SK-N-SH treated with all-trans-retinoic acid at 6 μM for 48 hours (cell line): ENCODE data around the gene DLG2.
A peak's percentile ranks its signal among the peaks of the same experiment; 100 is the strongest.

ENCODE experiments used
- ATAC-seq: fragments of 200-7000 bp; cut with Tn5 transposase; 3 replicates; pipeline ENCODE4 v1.9.1; 2020; ENCODE audit warnings: mild to moderate bottlenecking, moderate library complexity
- ARNTL ChIP-seq: fragments of 450-650 bp; formaldehyde crosslinking; IDR thresholded peaks from 2 replicates; pipeline ENCODE4 v1.5.0; 2020; ENCODE audit warnings: low read depth, mild to moderate bottlenecking, moderate library complexity, borderline replicate concordance
- BACH2 ChIP-seq: fragments of 250-450 bp; sonication (Bioruptor Pico); IDR thresholded peaks from 2 replicates; pipeline ENCODE4 v1.9.0; 2021; ENCODE audit warnings: mild to moderate bottlenecking, borderline replicate concordance
- GLIS3 ChIP-seq: fragments of 250-450 bp; sonication (Bioruptor Pico); IDR thresholded peaks from 2 replicates; pipeline ENCODE4 v1.5.0; 2020; ENCODE audit warnings: mild to moderate bottlenecking, moderate library complexity
- ISL1 ChIP-seq: fragments of 250-450 bp; sonication (Bioruptor Pico); IDR thresholded peaks from 2 replicates; pipeline ENCODE4 v2.1.2; 2022; ENCODE audit warnings: mild to moderate bottlenecking, moderate library complexity
- RARB ChIP-seq: fragments of 250-450 bp; sonication (Bioruptor Pico); IDR thresholded peaks from 2 replicates; pipeline ENCODE4 v1.8.0; 2021; ENCODE audit warnings: mild to moderate bottlenecking, moderate library complexity
- TCF4 ChIP-seq: fragments of 250-450 bp; sonication (Bioruptor Pico); IDR thresholded peaks from 2 replicates; pipeline ENCODE4 v1.8.0; 2021; ENCODE audit warnings: mild to moderate bottlenecking, moderate library complexity, borderline replicate concordance
- ZC3H10 ChIP-seq: fragments of 250-450 bp; sonication (Bioruptor Pico); IDR thresholded peaks from 2 replicates; pipeline ENCODE4 v1.5.1; 2021; ENCODE audit warnings: mild to moderate bottlenecking, moderate library complexity
- ZFP30 ChIP-seq: fragments of 450-650 bp; formaldehyde crosslinking; IDR thresholded peaks from 2 replicates; pipeline ENCODE4 v1.5.0; 2022; ENCODE audit warnings: mild to moderate bottlenecking, moderate library complexity
- ZNF70 ChIP-seq: fragments of 450-650 bp; formaldehyde crosslinking; IDR thresholded peaks from 2 replicates; pipeline ENCODE4 v1.5.0; 2020; ENCODE audit warnings: mild to moderate bottlenecking, moderate library complexity
- TF ChIP-seq, protein P1 (sequence below): fragments of 250-450 bp; sonication (Bioruptor Pico); IDR thresholded peaks from 2 replicates; pipeline ENCODE4 v1.5.1; 2021; ENCODE audit warnings: mild to moderate bottlenecking, moderate library complexity
- TF ChIP-seq, protein P2 (sequence below): fragments of 250-450 bp; sonication (Bioruptor Pico); IDR thresholded peaks from 2 replicates; pipeline ENCODE4 v1.8.0; 2021; ENCODE audit warnings: low read depth, mild to moderate bottlenecking, moderate library complexity, borderline replicate concordance
- TF ChIP-seq, protein P3 (sequence below): fragments of 250-450 bp; sonication (Bioruptor Pico); IDR thresholded peaks from 2 replicates; pipeline ENCODE4 v1.5.1; 2020; ENCODE audit warnings: low read depth, mild to moderate bottlenecking, moderate library complexity
- TF ChIP-seq, protein P4 (sequence below): fragments of 250-450 bp; sonication (Bioruptor Pico); IDR thresholded peaks from 2 replicates; pipeline ENCODE4 v1.5.0; 2020; ENCODE audit warnings: mild to moderate bottlenecking, moderate library complexity

DLG2 gene

DNA sequence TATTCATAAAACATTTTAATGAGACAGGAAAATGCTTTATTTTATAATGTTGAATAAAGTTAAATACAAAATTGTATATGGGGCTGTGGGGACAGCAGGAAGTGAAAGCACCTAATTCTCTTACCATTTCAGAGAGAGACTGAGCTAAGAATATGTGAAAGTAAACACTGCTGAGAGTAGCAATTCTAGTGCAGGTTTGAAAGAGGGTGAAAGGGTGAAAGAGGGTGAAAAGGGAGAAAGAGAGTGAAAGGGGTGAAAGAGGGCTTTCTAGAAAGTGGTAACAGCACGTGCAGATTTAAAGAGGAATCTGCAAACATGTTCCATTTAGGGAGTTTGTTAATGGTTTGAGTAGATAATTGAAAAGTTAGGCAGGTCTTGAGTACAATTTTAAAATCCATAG is 1689.0 kb downstream of the DLG2 start:
- no peak for ATAC-seq
- no peak for TF ChIP-seq ISL1
- TF ChIP-seq, protein P1, sequence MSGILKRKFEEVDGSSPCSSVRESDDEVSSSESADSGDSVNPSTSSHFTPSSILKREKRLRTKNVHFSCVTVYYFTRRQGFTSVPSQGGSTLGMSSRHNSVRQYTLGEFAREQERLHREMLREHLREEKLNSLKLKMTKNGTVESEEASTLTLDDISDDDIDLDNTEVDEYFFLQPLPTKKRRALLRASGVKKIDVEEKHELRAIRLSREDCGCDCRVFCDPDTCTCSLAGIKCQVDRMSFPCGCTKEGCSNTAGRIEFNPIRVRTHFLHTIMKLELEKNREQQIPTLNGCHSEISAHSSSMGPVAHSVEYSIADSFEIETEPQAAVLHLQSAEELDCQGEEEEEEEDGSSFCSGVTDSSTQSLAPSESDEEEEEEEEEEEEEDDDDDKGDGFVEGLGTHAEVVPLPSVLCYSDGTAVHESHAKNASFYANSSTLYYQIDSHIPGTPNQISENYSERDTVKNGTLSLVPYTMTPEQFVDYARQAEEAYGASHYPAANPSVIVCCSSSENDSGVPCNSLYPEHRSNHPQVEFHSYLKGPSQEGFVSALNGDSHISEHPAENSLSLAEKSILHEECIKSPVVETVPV (CRISPR knock-in tag) = no peak
- no peak for TF ChIP-seq ZNF70 (CRISPR knock-in tag)
- TF ChIP-seq ZFP30 (CRISPR knock-in tag) = no peak
- no peak for TF ChIP-seq BACH2
- TF ChIP-seq, all 23 proteins: peak for 0

DNA sequence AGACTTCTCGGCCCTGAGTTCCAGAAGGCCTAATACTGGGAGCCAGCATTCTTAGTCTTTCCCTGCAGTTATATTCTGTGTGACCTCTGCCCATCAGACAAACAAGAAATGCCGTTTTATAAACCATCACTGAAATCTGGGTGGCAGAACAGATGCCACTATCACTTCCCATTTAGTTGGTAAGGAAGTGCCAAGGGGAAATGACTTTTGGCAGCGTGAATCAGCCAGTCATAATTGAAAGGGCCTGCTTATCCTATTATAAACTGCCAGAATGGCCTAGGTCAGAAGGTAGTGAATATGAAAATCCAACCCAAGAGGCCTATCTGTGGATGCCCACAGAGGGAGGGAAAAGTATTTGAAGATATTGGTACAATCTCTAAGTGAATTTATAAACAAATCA is 1694.1 kb downstream of the DLG2 start:
- TF ChIP-seq TCF4 (CRISPR knock-in tag) = peak; percentile 53; the same call in 1 of the 2 replicates
- TF ChIP-seq, protein P1 (CRISPR knock-in tag) = no peak
- TF ChIP-seq ARNTL (CRISPR knock-in tag) = no peak
- TF ChIP-seq ISL1 = peak; percentile 31; the same call in 1 of the 2 replicates

DNA sequence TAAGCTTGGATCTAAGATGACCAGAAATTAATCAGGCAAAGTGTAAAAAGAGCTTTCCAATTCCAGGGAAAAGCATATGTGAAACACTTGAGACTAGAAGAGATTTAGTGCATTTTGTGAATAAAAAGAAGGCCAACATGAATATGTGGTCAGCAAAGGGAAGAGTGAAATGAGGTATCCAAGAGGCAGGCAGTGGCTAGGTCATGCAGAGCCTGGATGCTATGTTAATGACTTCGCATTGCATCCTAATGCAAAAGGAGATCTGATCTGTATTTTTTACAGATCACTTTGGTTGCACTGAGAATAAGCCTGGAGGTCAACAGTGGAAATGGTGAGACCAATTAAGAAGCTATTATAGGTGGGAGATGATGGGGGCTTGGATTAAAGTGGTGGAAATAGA is 1699.7 kb downstream of the DLG2 start:
- no peak for ATAC-seq

More for the DNA sequence above, 1694.1 kb downstream of the DLG2 start:
- ATAC-seq = peak; percentile 60

More for the DNA sequence above, 1699.7 kb downstream of the DLG2 start:
- TF ChIP-seq ARNTL (CRISPR knock-in tag) (no peak), BACH2 (no peak), ISL1 (no peak), GLIS3 (no peak), ZC3H10 (CRISPR knock-in tag) (no peak), ZNF70 (CRISPR knock-in tag) (no peak), RARB (CRISPR knock-in tag) (no peak), ZFP30 (CRISPR knock-in tag) (no peak)
- TF ChIP-seq, protein P1 (CRISPR knock-in tag) = no peak
- TF ChIP-seq, protein P2, sequence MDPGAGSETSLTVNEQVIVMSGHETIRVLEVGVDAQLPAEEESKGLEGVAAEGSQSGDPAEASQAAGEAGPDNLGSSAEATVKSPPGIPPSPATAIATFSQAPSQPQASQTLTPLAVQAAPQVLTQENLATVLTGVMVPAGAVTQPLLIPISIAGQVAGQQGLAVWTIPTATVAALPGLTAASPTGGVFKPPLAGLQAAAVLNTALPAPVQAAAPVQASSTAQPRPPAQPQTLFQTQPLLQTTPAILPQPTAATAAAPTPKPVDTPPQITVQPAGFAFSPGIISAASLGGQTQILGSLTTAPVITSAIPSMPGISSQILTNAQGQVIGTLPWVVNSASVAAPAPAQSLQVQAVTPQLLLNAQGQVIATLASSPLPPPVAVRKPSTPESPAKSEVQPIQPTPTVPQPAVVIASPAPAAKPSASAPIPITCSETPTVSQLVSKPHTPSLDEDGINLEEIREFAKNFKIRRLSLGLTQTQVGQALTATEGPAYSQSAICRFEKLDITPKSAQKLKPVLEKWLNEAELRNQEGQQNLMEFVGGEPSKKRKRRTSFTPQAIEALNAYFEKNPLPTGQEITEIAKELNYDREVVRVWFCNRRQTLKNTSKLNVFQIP (CRISPR knock-in tag) = no peak
- TF ChIP-seq, protein P3, sequence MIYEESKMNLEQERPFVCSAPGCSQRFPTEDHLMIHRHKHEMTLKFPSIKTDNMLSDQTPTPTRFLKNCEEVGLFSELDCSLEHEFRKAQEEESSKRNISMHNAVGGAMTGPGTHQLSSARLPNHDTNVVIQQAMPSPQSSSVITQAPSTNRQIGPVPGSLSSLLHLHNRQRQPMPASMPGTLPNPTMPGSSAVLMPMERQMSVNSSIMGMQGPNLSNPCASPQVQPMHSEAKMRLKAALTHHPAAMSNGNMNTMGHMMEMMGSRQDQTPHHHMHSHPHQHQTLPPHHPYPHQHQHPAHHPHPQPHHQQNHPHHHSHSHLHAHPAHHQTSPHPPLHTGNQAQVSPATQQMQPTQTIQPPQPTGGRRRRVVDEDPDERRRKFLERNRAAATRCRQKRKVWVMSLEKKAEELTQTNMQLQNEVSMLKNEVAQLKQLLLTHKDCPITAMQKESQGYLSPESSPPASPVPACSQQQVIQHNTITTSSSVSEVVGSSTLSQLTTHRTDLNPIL (CRISPR knock-in tag) = no peak
- TF ChIP-seq, protein P4, sequence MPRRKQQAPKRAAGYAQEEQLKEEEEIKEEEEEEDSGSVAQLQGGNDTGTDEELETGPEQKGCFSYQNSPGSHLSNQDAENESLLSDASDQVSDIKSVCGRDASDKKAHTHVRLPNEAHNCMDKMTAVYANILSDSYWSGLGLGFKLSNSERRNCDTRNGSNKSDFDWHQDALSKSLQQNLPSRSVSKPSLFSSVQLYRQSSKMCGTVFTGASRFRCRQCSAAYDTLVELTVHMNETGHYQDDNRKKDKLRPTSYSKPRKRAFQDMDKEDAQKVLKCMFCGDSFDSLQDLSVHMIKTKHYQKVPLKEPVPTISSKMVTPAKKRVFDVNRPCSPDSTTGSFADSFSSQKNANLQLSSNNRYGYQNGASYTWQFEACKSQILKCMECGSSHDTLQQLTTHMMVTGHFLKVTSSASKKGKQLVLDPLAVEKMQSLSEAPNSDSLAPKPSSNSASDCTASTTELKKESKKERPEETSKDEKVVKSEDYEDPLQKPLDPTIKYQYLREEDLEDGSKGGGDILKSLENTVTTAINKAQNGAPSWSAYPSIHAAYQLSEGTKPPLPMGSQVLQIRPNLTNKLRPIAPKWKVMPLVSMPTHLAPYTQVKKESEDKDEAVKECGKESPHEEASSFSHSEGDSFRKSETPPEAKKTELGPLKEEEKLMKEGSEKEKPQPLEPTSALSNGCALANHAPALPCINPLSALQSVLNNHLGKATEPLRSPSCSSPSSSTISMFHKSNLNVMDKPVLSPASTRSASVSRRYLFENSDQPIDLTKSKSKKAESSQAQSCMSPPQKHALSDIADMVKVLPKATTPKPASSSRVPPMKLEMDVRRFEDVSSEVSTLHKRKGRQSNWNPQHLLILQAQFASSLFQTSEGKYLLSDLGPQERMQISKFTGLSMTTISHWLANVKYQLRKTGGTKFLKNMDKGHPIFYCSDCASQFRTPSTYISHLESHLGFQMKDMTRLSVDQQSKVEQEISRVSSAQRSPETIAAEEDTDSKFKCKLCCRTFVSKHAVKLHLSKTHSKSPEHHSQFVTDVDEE = no peak
